HG02798 (cell line): ENCODE data around the gene NKAIN2.

ENCODE experiments used
- ATAC-seq: cut with Tn5 transposase; IDR thresholded peaks from one replicate; pipeline ENCODE4 v1.9.1; 2021; ENCODE audit warnings: mild to moderate bottlenecking; ENCODE audit not compliant: unreplicated experiment, poor library complexity

Gene NKAIN2

DNA sequence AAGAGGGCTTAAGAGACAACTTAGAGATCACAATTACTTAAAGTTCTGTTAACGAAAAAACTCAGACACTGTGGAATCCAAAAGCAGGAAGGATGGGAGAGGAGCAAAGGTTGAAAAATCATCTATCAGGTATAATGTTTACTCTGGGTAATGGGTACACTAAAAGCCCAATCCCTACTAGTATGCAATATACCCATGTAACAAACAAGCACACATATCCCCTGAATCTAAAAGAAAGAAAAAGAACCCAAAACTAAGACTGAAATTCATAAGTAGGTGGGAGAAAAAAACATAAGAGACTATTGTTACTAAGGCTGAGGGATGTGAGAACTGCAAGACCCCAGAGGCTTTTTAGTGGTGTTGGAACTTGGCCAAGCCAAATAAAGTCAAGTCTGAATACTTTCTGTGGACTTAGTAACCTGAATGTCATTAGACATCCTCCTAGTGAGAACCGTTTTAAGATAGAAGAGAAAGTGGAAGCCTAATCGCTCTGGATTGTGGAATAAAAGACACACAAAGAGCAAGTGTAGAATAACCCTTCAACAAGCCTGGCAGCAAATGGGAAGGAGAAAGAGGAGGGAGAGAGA lies 969.2 kb downstream of the NKAIN2 start:
- no peak for ATAC-seq

DNA sequence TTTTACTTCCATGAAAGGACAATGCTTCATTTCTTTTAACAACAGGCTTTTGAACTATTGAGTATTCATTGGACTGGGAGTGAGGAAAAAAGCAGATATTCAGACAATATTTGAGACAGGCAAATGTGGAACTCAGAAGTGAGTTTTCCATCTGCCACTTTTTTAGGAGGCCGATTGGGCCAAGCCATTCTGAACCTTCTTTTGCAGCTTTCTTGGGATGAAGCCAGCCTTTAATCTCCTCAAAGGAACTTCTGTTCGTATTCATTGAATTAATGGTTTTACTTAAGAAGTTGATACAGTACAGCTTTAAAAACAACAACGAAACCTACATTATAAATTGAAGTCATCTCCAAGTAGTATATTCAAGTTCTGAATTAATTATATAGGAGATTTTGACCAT lies 971.5 kb downstream of the NKAIN2 start:
- no peak for ATAC-seq

GRCh38 chr6:124777863-124778262 lies 974.2 kb downstream of the NKAIN2 start:
- ATAC-seq: no peak

- ATAC-seq: no peak
These were observed 977.0 kb downstream of the NKAIN2 start for GRCh38 chr6:124780623-124781022.

DNA sequence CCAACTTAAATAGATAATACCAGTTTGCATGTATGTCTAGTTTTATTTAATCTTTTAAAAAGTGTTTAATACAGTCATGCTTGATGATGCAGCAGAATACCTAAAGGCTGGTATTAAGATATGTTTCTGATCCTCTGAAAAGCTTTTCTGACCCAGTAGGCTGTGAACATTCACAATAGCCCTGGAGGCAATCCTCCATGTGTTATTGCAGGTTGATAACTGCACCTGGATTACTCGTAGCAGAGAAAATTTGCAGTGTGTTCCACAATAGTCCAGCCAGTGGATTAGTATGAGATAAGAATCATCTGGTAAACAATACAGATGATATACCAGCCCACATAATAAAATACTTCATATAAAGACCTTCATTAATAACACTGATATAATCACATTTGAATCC lies 979.7 kb downstream of the NKAIN2 start:
- no peak for ATAC-seq

GRCh38 chr6:124791156-124791555 lies 987.5 kb downstream of the NKAIN2 start:
- no peak for ATAC-seq

- ATAC-seq: no peak
These were observed 988.7 kb downstream of the NKAIN2 start for GRCh38 chr6:124792386-124792785.

DNA sequence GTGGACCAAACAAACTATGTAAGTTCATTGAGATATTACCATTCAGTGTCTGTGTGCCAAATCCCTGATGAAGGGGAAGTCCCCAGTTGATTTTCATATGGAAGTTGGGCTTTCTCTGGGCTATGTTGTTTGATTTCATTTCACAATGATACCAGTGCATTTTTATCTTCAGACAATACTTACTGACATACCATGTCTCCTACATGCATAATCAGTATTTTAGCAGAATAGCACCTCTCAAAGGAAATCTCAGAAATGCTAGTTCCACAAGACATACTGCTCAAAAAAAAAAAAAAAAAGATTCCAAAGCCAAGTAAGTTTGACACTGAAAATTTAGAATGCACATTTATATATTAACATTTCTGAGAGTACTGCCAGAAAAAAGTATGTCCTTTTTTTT lies 989.7 kb downstream of the NKAIN2 start:
- ATAC-seq: no peak

- no peak for ATAC-seq
These were observed 992.2 kb downstream of the NKAIN2 start for GRCh38 chr6:124795643-124796463.

- ATAC-seq: no peak
These were observed 992.9 kb downstream of the NKAIN2 start for GRCh38 chr6:124796464-124796970.

DNA sequence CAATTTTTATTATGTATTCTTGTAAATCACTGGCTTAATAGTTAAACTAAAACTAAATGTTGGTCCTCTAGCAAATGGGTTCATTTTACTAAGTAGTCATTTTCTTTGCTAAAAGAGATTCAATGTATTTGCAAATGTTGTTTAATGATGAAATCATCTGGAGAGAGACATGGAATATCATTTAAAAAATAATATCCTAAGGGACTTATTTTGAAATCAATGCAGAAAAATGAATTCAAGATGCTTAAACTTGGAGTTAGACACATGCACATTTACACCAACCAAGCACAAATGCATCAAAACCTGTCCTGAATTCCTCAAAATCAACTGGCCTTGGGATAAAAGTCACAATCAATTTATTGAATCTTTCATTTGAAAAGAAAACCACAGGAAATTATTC lies 993.6 kb downstream of the NKAIN2 start:
- ATAC-seq: no peak

DNA sequence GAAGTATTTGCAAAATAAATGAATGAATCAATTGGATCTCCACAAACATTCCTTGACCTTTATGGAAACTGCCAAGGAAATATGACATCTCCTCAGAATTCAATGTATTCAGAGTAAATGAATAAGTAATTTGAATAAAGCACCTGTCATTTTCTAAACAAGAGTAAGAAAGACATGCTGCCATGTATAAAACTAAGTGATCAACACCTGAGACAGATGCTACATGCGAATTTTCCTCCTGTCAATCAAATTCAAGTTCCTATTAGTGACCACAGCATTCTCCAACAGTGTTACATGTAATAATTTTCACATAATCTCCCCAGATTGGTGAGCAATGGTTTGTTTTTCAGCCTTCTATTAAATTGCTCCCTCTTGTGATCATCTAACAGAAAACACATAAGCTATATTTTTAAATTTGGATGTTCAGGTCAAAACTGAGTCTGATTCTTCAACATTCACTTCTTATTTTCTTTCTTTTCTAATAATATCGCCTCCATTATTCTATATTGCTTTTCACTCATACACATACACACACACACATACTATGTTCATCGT lies 995.4 kb downstream of the NKAIN2 start:
- ATAC-seq: no peak

DNA sequence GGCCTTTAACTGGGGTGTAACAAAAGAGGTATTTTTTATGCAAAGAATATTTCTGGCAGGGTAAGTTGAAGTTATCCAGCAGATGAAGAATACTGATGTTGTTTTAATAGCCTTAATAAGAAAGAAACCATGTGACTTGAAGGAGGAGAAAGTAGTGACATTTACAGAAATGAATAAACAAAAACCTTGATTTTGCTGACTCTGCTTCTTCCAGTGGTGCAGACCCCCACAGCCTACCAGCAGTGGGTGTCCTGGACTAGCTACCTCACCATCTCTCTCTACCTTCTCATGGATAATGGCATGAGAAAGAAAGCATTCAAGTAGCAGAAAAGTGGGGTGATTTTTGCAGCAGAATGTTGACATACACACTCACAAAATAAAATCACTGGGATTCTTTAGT lies 996.0 kb downstream of the NKAIN2 start:
- ATAC-seq: no peak

DNA sequence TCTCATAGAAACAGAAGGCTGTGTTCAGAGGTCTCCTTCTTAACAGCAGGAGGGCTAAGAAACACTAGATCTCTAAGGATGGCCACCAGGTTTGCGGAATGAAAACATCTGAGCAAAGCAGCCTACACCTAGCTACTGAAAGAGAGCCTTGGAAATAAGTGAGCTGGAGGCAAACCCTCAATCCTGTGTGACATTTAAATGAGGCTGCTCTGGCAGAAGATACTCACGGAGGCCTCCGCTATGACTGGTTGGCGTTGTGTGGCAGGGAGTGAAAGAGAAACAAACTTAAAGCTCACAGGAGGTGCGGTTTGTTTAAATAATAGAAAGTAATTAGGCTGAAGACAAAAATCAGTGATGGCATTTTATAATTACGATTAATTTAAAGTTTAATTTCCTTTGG lies 996.6 kb downstream of the NKAIN2 start:
- no peak for ATAC-seq

DNA sequence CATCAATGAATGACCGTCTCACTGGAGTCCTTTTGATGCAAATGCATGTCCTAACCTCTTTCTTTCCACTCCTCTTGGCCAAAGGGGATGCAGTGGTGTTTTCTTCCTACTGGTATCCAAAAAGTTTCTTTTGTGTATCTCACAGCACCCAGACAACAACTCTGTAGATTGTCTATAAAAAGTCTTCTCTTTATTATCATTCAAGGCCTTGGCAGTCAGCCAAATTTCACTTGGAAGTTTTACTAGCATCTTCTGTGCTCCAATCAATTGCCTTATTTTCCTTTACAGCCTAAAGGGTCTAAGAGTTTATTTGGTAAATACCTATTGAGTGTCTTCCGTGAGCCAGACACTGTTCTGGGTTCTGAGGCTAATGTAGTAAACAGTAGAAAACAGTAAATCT lies 1008.4 kb downstream of the NKAIN2 start:
- no peak for ATAC-seq

GRCh38 chr6:124819346-124819745 lies 1015.7 kb downstream of the NKAIN2 start:
- no peak for ATAC-seq

- no peak for ATAC-seq
These were observed 1018.5 kb downstream of the NKAIN2 start for GRCh38 chr6:124822204-124822613.

DNA sequence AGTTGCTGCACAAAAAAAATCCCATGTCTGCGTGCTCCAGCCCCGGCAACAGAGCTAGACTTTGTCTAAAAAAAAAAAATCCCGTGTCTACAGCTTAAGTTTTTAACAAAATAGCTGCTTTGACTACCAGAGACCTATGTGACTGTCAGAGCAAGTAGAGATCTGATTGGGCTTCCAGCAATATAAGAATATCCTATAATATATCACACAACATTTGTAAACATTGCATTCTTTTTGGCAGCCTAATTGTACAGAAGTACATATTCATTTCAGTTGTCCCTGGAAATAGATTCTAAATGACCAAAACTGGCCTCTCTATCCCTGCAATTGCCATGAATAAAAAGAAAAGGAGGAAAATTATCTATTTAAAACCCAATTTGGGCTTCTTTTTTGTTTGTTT lies 1019.1 kb downstream of the NKAIN2 start:
- ATAC-seq: no peak

DNA sequence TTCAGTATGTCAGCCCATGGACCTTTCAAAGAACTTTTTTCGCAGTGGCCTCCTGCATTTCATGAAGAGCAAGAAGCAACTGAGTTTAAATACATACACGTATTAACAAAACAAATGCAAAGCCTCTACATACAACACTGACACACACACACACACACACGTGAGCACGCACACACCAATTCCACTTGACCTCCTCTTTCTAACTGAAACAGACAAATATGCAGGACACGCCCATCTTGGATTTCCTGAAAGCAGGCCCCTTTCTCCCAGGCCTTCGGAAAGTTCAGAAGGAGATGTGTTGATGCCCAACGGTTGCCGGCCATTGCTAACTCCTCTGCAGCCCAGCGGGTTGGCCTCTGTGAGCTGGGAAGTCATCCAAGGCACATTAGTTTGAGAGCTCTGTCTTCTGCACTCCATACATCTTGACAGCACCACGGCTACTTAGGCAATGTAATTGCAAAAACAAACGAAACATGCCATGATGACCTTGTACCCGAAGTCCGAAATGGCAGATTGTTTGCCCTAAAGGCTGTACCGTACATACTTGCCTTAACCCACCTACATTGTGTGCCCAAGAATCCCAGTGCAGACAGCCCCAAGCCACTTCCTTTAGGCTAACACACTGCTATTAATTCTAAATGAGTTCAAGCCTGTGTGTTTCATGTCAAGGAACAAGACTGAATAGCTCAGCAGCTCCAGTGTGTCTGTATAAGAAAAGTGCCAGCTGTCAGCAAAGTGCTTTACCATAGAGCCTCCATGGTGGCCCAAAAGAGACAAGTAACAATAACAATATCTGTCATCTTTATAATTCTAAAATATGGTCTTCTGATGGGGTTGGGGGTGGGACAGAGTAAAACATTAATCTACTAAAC lies 1019.8 kb downstream of the NKAIN2 start:
- ATAC-seq: no peak

DNA sequence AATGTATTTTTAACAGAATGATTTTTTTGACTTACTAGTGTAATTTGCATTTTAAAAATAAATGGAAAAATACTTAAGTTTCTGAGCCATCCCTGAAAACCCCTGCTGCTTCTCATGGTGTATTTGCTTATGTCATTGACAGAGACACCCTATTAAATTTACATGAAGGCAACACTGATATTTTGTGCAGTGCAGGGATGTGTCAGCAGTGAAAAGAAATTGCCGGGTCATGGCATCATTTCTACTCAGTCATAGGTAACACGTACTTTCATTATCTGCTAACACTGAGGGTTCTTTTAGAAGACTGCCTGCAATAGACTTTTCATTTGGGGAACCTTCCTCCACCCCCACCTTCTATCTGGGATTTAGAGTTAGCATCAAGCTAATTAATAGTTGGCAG lies 1021.9 kb downstream of the NKAIN2 start:
- ATAC-seq: no peak

- no peak for ATAC-seq
These were observed 1026.2 kb downstream of the NKAIN2 start for GRCh38 chr6:124829822-124830221.
